HAP-1 (cell line): ENCODE results near the gene ITPR2.

Experiments used
- DNase-seq, 2 experiments: peaks; one replicate each; pipeline ENCODE4 v3.0.0-alpha.2; 2016 to 2020; ENCODE audit warnings: low spot score in 2 of 2
- H3K27me3 ChIP-seq: fragments of 250-450 bp; sonication (Bioruptor Pico); 2 replicates; pipeline ENCODE4 v1.5.1; 2020; ENCODE audit warnings: low read depth, mild to moderate bottlenecking, moderate library complexity
- H3K36me3 ChIP-seq: fragments of 250-450 bp; sonication (Bioruptor Pico); replicated peaks from 2 replicates; pipeline ENCODE4 v1.5.1; 2020; ENCODE audit warnings: mild to moderate bottlenecking
- H3K4me1 ChIP-seq: fragments of 250-450 bp; sonication (Bioruptor Pico); 2 replicates; pipeline ENCODE4 v1.5.1; 2020; ENCODE audit warnings: mild to moderate bottlenecking
- H3K4me3 ChIP-seq: fragments of 250-450 bp; sonication (Bioruptor Pico); 2 replicates; pipeline ENCODE4 v1.5.1; 2020; ENCODE audit warnings: mild to moderate bottlenecking, moderate library complexity
- H3K9me3 ChIP-seq: fragments of 250-450 bp; sonication (Bioruptor Pico); 2 replicates; pipeline ENCODE4 v1.5.1; 2020; ENCODE audit warnings: mild to moderate bottlenecking, moderate library complexity
- in situ Hi-C: fragments of 300-500 bp; cut with MboI; formaldehyde crosslinking; loops from 3 replicates; pipeline ENCODE4 v1.14.3; 2020; ENCODE audit warnings: low sequenced_read_pairs, inconsistent platforms, mixed read lengths

Gene ITPR2

GRCh38 chr12:26726956-26727355, 106.0 kb downstream of the ITPR2 start:
- Histone ChIP-seq H3K9me3 (no peaks in the 10 kb centered on the region), H3K4me3 (no peak overlapping the region), H3K4me1 (peaks cover 66% of the 10 kb centered on the region), H3K36me3 (no peaks in the 10 kb centered on the region), H3K27me3 (no peaks in the 10 kb centered on the region)
- no peak for DNase-seq
- in situ Hi-C loops = loop anchor here (10.0 kb wide), 1 partner anchor 108 kb away; the partner anchor contains the start of gene ITPR2

GRCh38 chr12:26725276-26725916, 107.6 kb downstream of the ITPR2 start:
- no peak overlapping the region for H3K4me3 ChIP-seq
- H3K4me1 ChIP-seq = peaks cover 50% of the 10 kb centered on the region
- no peaks in the 10 kb centered on the region for H3K36me3 ChIP-seq
- no peaks in the 10 kb centered on the region for H3K27me3 ChIP-seq
- DNase-seq = no peak
- no peaks in the 10 kb centered on the region for H3K9me3 ChIP-seq
- in situ Hi-C loops = loop anchor here (10.0 kb wide), 1 partner anchor 109 kb away; the partner anchor contains the start of gene ITPR2

- Histone ChIP-seq H3K27me3 (no peaks in the 10 kb centered on the region), H3K4me3 (no peak overlapping the region), H3K36me3 (no peaks in the 10 kb centered on the region), H3K4me1 (peaks cover 39% of the 10 kb centered on the region), H3K9me3 (no peaks in the 10 kb centered on the region)
- in situ Hi-C loops = loop anchor here (10.0 kb wide), 1 partner anchor 110 kb away; the partner anchor contains the start of gene ITPR2
- no peak for DNase-seq
Measured at GRCh38 chr12:26724309-26724702, 108.7 kb downstream of the ITPR2 start.

- H3K27me3 ChIP-seq = no peaks in the 10 kb centered on the region
- in situ Hi-C loops = loop anchor here (10.0 kb wide), 1 partner anchor 111 kb away; the partner anchor contains the start of gene ITPR2
- H3K36me3 ChIP-seq = no peaks in the 10 kb centered on the region
- no peak overlapping the region for H3K4me3 ChIP-seq
- peaks cover 36% of the 10 kb centered on the region for H3K4me1 ChIP-seq
- DNase-seq = no peak
- no peaks in the 10 kb centered on the region for H3K9me3 ChIP-seq
Measured at GRCh38 chr12:26723379-26724308, 109.3 kb downstream of the ITPR2 start.

- H3K4me3 ChIP-seq = no peak overlapping the region
Measured at GRCh38 chr12:26721800-26722199, 111.2 kb downstream of the ITPR2 start.

GRCh38 chr12:26719852-26720251, 113.1 kb downstream of the ITPR2 start:
- Histone ChIP-seq H3K27me3 (no peaks in the 10 kb centered on the region), H3K4me1 (peaks cover 14% of the 10 kb centered on the region), H3K4me3 (no peak overlapping the region), H3K9me3 (no peaks in the 10 kb centered on the region), H3K36me3 (no peaks in the 10 kb centered on the region)
- no peak for DNase-seq
- in situ Hi-C loops = loop anchor here (10.0 kb wide), 1 partner anchor 115 kb away; the partner anchor contains the start of gene ITPR2

More at GRCh38 chr12:26721800-26722199, 111.2 kb downstream of the ITPR2 start:
- peaks cover 22% of the 10 kb centered on the region for H3K4me1 ChIP-seq
- H3K9me3 ChIP-seq = no peaks in the 10 kb centered on the region
- H3K27me3 ChIP-seq = no peaks in the 10 kb centered on the region
- in situ Hi-C loops = loop anchor here (10.0 kb wide), 1 partner anchor 113 kb away; the partner anchor contains the start of gene ITPR2
- H3K36me3 ChIP-seq = no peaks in the 10 kb centered on the region
- peak in 1 of 2 experiments; percentile 46 for DNase-seq

- no peaks in the 10 kb centered on the region for H3K36me3 ChIP-seq
- in situ Hi-C loops = no loop called here
- no peak for DNase-seq
- no peaks in the 10 kb centered on the region for H3K9me3 ChIP-seq
- no peak overlapping the region for H3K4me3 ChIP-seq
- H3K4me1 ChIP-seq = no peaks in the 10 kb centered on the region
- H3K27me3 ChIP-seq = no peaks in the 10 kb centered on the region
Measured at GRCh38 chr12:26717757-26718156, 115.2 kb downstream of the ITPR2 start.

GRCh38 chr12:26715232-26715631, 117.8 kb downstream of the ITPR2 start:
- in situ Hi-C loops = no loop called here
- Histone ChIP-seq H3K4me3 (no peak overlapping the region), H3K27me3 (no peaks in the 10 kb centered on the region), H3K9me3 (no peaks in the 10 kb centered on the region), H3K36me3 (no peaks in the 10 kb centered on the region), H3K4me1 (peaks cover 10% of the 10 kb centered on the region)
- DNase-seq = no peak

GRCh38 chr12:26713885-26714383, 119.1 kb downstream of the ITPR2 start:
- Histone ChIP-seq H3K9me3 (no peaks in the 10 kb centered on the region), H3K4me3 (no peak overlapping the region), H3K27me3 (no peaks in the 10 kb centered on the region), H3K36me3 (no peaks in the 10 kb centered on the region), H3K4me1 (peaks cover 19% of the 10 kb centered on the region)
- DNase-seq = no peak
- in situ Hi-C loops = no loop called here

GRCh38 chr12:26712892-26713291, 120.1 kb downstream of the ITPR2 start:
- DNase-seq = no peak
- Histone ChIP-seq H3K9me3 (no peaks in the 10 kb centered on the region), H3K27me3 (no peaks in the 10 kb centered on the region), H3K4me3 (no peak overlapping the region), H3K4me1 (peaks cover 19% of the 10 kb centered on the region), H3K36me3 (no peaks in the 10 kb centered on the region)
- in situ Hi-C loops = no loop called here

GRCh38 chr12:26711569-26711968, 121.4 kb downstream of the ITPR2 start:
- Histone ChIP-seq H3K27me3 (no peaks in the 10 kb centered on the region), H3K4me1 (peaks cover 19% of the 10 kb centered on the region), H3K36me3 (no peaks in the 10 kb centered on the region), H3K4me3 (no peak overlapping the region), H3K9me3 (no peaks in the 10 kb centered on the region)
- in situ Hi-C loops = no loop called here
- no peak for DNase-seq

- H3K9me3 ChIP-seq = no peaks in the 10 kb centered on the region
- in situ Hi-C loops = no loop called here
- no peaks in the 10 kb centered on the region for H3K27me3 ChIP-seq
- H3K4me1 ChIP-seq = peaks cover 19% of the 10 kb centered on the region
- no peaks in the 10 kb centered on the region for H3K36me3 ChIP-seq
- no peak overlapping the region for H3K4me3 ChIP-seq
- no peak for DNase-seq
Measured at GRCh38 chr12:26711072-26711471, 121.9 kb downstream of the ITPR2 start.

- no peaks in the 10 kb centered on the region for H3K36me3 ChIP-seq
- H3K27me3 ChIP-seq = no peaks in the 10 kb centered on the region
- H3K4me3 ChIP-seq = no peak overlapping the region
- no peaks in the 10 kb centered on the region for H3K9me3 ChIP-seq
- in situ Hi-C loops = no loop called here
- peaks cover 24% of the 10 kb centered on the region for H3K4me1 ChIP-seq
- DNase-seq = no peak
Measured at GRCh38 chr12:26705851-26706250, 127.1 kb downstream of the ITPR2 start.
